ENCODE data around the gene POLR2A.

DNA sequence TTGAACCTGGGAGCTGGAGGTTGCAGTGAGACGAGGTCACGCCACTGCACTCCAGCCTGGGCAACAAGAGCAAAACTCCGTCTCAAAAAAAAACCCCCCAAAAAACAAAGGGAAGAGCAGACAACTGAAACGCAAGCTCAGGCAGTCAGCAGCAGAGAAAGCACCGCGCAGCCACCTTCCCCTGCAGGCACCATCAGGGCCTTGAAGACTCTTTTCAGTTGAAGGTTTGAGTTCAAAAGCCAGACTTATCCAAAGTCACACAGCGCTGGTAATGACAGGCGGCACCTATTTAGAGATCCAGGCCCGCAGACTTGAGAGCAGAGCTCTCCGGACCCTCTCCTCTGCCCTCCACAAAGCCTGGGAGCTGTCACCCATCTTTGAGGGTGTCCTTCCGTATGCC lies 15.9 kb upstream of the POLR2A start:
- TF ChIP-seq, protein P1, sequence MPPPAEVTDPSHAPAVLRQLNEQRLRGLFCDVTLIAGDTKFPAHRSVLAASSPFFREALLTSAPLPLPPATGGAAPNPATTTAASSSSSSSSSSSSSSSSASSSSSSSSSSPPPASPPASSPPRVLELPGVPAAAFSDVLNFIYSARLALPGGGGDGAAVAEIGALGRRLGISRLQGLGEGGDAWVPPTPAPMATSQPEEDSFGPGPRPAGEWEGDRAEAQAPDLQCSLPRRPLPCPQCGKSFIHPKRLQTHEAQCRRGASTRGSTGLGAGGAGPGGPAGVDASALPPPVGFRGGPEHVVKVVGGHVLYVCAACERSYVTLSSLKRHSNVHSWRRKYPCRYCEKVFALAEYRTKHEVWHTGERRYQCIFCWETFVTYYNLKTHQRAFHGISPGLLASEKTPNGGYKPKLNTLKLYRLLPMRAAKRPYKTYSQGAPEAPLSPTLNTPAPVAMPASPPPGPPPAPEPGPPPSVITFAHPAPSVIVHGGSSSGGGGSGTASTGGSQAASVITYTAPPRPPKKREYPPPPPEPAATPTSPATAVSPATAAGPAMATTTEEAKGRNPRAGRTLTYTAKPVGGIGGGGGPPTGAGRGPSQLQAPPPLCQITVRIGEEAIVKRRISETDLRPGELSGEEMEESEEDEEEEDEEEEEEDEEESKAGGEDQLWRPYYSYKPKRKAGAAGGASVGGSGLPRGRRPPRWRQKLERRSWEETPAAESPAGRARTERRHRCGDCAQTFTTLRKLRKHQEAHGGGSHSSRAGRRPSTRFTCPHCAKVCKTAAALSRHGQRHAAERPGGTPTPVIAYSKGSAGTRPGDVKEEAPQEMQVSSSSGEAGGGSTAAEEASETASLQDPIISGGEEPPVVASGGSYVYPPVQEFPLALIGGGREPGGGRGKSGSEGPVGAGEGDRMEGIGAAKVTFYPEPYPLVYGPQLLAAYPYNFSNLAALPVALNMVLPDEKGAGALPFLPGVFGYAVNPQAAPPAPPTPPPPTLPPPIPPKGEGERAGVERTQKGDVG (CRISPR knock-in tag; IDR thresholded peaks at IDR 0.05): no peak
- TF ChIP-seq, protein P2, sequence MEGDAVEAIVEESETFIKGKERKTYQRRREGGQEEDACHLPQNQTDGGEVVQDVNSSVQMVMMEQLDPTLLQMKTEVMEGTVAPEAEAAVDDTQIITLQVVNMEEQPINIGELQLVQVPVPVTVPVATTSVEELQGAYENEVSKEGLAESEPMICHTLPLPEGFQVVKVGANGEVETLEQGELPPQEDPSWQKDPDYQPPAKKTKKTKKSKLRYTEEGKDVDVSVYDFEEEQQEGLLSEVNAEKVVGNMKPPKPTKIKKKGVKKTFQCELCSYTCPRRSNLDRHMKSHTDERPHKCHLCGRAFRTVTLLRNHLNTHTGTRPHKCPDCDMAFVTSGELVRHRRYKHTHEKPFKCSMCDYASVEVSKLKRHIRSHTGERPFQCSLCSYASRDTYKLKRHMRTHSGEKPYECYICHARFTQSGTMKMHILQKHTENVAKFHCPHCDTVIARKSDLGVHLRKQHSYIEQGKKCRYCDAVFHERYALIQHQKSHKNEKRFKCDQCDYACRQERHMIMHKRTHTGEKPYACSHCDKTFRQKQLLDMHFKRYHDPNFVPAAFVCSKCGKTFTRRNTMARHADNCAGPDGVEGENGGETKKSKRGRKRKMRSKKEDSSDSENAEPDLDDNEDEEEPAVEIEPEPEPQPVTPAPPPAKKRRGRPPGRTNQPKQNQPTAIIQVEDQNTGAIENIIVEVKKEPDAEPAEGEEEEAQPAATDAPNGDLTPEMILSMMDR (IDR thresholded peaks at IDR 0.05 in 2 of 3, conservative IDR thresholded peaks at IDR 0.05 in 1 of 3; ENCODE audit: control insufficient read depth in 2 of 3, extremely low read depth in 1 of 3, insufficient read depth in 1 of 3, low read depth in 3 of 3, low read length in 3 of 3): no peak
- TF ChIP-seq POLR2AphosphoS2 (IDR thresholded peaks at IDR 0.05; ENCODE audit: low read depth, low read length) (no peak), CBX5 (IDR thresholded peaks at IDR 0.05; ENCODE audit: low read depth) (no peak), SMAD1 (IDR thresholded peaks at IDR 0.05; ENCODE audit: low read depth, partially characterized antibody) (no peak), BACH1 (IDR thresholded peaks at IDR 0.05; ENCODE audit: borderline replicate concordance) (no peak), CEBPB (IDR thresholded peaks at IDR 0.05; ENCODE audit: borderline replicate concordance in 1 of 2, low read depth in 2 of 2, low read length in 2 of 2) (no peak), GABPA (IDR thresholded peaks at IDR 0.05; ENCODE audit: low read depth) (no peak), RB1 (IDR thresholded peaks at IDR 0.05; ENCODE audit: borderline replicate concordance) (no peak), FOXK2 (IDR thresholded peaks at IDR 0.05) (no peak)
- TF ChIP-seq, protein P3, sequence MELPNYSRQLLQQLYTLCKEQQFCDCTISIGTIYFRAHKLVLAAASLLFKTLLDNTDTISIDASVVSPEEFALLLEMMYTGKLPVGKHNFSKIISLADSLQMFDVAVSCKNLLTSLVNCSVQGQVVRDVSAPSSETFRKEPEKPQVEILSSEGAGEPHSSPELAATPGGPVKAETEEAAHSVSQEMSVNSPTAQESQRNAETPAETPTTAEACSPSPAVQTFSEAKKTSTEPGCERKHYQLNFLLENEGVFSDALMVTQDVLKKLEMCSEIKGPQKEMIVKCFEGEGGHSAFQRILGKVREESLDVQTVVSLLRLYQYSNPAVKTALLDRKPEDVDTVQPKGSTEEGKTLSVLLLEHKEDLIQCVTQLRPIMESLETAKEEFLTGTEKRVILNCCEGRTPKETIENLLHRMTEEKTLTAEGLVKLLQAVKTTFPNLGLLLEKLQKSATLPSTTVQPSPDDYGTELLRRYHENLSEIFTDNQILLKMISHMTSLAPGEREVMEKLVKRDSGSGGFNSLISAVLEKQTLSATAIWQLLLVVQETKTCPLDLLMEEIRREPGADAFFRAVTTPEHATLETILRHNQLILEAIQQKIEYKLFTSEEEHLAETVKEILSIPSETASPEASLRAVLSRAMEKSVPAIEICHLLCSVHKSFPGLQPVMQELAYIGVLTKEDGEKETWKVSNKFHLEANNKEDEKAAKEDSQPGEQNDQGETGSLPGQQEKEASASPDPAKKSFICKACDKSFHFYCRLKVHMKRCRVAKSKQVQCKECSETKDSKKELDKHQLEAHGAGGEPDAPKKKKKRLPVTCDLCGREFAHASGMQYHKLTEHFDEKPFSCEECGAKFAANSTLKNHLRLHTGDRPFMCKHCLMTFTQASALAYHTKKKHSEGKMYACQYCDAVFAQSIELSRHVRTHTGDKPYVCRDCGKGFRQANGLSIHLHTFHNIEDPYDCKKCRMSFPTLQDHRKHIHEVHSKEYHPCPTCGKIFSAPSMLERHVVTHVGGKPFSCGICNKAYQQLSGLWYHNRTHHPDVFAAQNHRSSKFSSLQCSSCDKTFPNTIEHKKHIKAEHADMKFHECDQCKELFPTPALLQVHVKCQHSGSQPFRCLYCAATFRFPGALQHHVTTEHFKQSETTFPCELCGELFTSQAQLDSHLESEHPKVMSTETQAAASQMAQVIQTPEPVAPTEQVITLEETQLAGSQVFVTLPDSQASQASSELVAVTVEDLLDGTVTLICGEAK (IDR thresholded peaks at IDR 0.05; ENCODE audit: borderline replicate concordance): no peak

Measured in GM12878 (cell line).